Large intestine (tissue), 3 donors: ENCODE measurements around the gene BNIP2. TPM values are rescaled to one million over a fixed set of nuclear protein-coding genes. Genes with fewer than 3 reads are reported as not detected.
A peak's percentile ranks its signal among the peaks of the same experiment; 100 is the strongest.

ENCODE experiments used
- DNase-seq, 2 donors: peaks; one replicate each; pipeline versions ENCODE4 v3.0.0 to v3.0.0-alpha.2; 2013
- H3K27ac ChIP-seq: one replicate; pipeline ENCODE4 v1.5.1; 2013; ENCODE audit warnings: low read length
- H3K27me3 ChIP-seq: 2 replicates; pipeline ENCODE4 v1.6.1; 2013; ENCODE audit warnings: low read length; ENCODE audit not compliant: control insufficient read depth, insufficient read depth
- H3K36me3 ChIP-seq: 2 replicates; pipeline ENCODE4 v1.6.1; 2013; ENCODE audit warnings: low read length; ENCODE audit not compliant: control insufficient read depth, insufficient read depth
- H3K4me1 ChIP-seq: one replicate; pipeline ENCODE4 v1.6.1; 2013; ENCODE audit warnings: low read length; ENCODE audit not compliant: control insufficient read depth, insufficient read depth
- H3K4me3 ChIP-seq: one replicate; pipeline ENCODE4 v1.5.1; 2013; ENCODE audit warnings: low read length
- H3K9me3 ChIP-seq: one replicate; pipeline ENCODE4 v1.6.1; 2013; ENCODE audit warnings: mild to moderate bottlenecking, low read depth, low read length, moderate library complexity; ENCODE audit not compliant: control insufficient read depth
- WGBS: methylation state at CpG from one replicate; pipeline ENCODE4 v1.1.5; 2013; ENCODE audit warnings: low lambda C conversion rate; ENCODE audit not compliant: insufficient coverage; 5-methylcytosine and 5-hydroxymethylcytosine counted together
- polyA plus RNA-seq: library from polyadenylated mRNA; unstranded; fragments of 120-200 nt; gene quantifications from one replicate; pipeline ENCODE4 v1.2.1, GENCODE V29; 2013

The BNIP2 gene
- polyA plus RNA-seq, 1 donor = 59.0 TPM

DNA sequence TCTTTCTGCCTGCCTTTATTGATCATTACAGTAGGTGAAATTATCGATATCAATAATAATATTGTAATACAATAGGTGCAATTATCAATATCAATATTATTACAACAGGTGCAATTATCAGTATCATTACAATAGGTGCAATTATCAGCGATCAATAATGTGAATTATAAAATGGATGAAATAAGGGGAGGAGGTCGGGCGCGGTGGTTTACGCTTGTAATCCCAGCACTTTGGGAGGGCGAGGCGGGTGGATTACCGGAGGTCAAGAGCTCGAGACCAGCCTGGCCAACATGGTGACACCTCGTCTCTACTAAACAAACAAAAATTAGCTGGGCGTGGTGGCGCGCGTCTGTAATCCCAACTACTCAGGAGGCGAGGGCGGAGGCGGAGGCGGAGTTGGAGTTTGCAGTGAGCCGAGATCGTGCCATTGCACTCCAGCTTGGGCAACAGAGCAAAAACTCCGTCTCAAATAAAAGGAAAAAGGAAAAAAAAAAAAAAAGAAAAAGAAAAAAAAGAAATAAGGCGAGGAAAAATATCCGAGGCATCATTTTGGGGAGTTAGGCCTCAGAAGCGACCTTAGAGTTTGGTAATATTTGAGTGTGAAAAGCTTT, 611 bp upstream of the BNIP2 start:
- peak; percentile 81 to 88 for DNase-seq
- Histone ChIP-seq H3K4me3 (peak overlapping the region; percentile 87), H3K27me3 (no peaks in the 10 kb centered on the region), H3K27ac (peak overlapping the region; percentile 99), H3K9me3 (no peaks in the 10 kb centered on the region), H3K36me3 (no peaks in the 10 kb centered on the region), H3K4me1 (peaks cover 11% of the 10 kb centered on the region)
- 6% methylated on average over 13 of the region's 25 CpGs for WGBS

DNA sequence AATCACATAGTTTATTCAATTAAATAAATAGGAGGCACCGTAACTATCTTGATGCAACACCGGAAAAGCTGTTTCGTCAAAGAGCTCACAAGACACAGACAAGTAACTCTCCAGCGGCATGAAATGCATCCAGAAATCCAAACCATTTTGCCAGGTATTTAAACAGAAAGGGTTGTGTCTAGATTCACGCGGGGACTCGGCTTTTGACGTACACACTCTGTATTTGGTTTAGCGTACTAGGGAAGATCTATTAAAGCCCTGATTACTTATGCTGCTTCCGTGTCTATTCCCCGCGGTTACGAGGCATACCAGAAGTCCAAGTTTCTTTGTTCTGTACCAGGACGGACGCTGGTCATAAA, 718 bp downstream of the BNIP2 start:
- H3K4me1 ChIP-seq = peaks cover 8% of the 10 kb centered on the region

DNA sequence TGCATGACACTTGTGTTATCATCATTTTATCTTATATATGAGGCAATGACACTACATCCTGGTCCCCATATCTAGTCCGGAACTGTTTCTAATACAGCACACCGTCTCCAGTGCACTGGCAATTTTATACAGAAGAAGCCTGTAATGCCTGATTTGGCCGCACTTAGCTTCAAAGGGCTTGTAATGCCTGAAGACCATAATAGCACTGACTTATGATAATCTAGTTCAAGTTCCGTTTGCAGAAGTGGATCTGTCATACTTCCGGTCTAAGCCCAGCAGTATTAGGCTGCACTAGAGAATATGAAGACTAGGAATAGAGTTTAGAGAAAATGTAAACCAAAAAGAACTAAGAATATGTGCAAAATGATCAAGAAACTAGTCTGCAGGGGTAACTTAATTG, 1.3 kb downstream of the BNIP2 start:
- peak; percentile 15 to 57 for DNase-seq
- WGBS = no CpG with 5 or more reads among the region's 5 CpGs
- H3K4me1 ChIP-seq = peaks cover 8% of the 10 kb centered on the region
- peak overlapping the region; percentile 99 for H3K27ac ChIP-seq
- no peaks in the 10 kb centered on the region for H3K36me3 ChIP-seq
- no peaks in the 10 kb centered on the region for H3K27me3 ChIP-seq
- H3K4me3 ChIP-seq = peak overlapping the region; percentile 87
- H3K9me3 ChIP-seq = no peaks in the 10 kb centered on the region

More for the DNA sequence above, 718 bp downstream of the BNIP2 start:
- Histone ChIP-seq H3K4me3 (peak overlapping the region; percentile 87), H3K36me3 (no peaks in the 10 kb centered on the region), H3K27ac (peak overlapping the region; percentile 99), H3K27me3 (no peaks in the 10 kb centered on the region), H3K9me3 (no peaks in the 10 kb centered on the region)
- no CpG with 5 or more reads among the region's 15 CpGs for WGBS
- DNase-seq = no peak

DNA sequence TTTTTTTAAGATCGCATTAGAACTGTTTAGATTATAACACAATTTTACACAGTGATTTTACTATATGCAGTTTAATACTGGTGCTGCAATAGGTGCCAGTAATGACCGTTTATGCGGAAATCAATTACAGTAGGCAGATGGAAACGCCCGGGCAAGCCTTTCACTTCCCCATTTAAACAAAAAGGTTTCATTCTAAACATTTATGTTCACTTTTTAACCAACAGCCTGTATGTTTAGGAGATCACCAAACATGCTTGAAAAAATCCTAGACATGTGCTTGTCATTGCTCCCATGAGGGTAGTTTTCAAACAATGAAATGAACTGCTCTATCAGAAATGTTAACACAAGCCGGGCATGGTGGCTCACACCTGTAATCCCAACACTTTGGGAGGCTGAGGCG, 2.7 kb downstream of the BNIP2 start:
- H3K27me3 ChIP-seq = no peaks in the 10 kb centered on the region
- H3K4me3 ChIP-seq = no peak overlapping the region
- peaks cover 5% of the 10 kb centered on the region for H3K36me3 ChIP-seq
- no peaks in the 10 kb centered on the region for H3K9me3 ChIP-seq
- no CpG with 5 or more reads among the region's 7 CpGs for WGBS
- peaks cover 8% of the 10 kb centered on the region for H3K4me1 ChIP-seq
- no peak overlapping the region for H3K27ac ChIP-seq
- no peak for DNase-seq

DNA sequence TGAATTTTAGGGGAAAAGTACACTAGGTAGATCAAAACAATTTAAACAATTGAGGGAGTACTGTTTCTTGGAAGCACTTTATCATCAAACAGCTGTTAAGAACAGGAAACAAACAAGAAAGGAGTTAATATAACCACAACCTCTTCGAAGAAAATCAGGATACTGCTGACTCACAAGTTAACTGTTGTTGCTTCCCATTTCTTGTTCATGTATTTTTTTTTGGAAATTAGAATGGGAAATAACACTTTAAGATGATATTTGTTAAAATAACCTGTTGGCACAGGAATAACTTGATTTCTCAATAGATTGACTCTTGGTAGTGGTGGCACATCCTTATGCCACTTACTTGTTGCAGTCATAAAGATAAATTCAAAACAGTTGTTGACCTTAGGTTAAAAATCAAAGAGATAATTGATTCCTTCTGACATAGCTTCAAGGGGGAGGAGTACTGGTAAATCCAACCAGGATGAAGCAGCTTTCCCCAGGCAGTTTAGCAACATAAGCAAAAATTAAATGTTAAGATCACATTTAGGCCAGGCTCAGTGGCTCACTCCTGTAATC, 3.3 kb downstream of the BNIP2 start:
- Histone ChIP-seq H3K27ac (no peak overlapping the region), H3K4me3 (no peak overlapping the region), H3K4me1 (peaks cover 8% of the 10 kb centered on the region), H3K27me3 (no peaks in the 10 kb centered on the region), H3K36me3 (peaks cover 10% of the 10 kb centered on the region), H3K9me3 (no peaks in the 10 kb centered on the region)
- DNase-seq = no peak
- WGBS = no CpG with 5 or more reads among the region's 1 CpG

DNA sequence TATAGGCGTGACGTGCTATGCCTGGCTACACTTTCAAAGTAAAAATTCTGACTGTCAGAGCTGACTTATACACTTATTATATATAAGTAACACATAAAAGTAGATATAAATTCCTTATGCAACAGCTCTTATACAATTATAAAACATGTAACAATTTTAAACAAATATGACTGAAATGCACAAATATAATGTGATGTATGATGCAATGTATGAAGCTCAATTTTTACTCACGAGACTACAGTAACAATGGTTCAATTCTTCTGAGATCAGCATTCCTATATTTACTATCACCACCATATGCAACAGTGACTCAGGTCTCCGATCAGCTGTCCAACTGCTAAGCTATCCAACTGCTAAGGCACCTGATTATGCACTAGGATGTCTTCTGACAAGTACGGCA, 8.2 kb downstream of the BNIP2 start:
- no peak for DNase-seq
- Histone ChIP-seq H3K4me3 (no peak overlapping the region), H3K4me1 (no peaks in the 10 kb centered on the region), H3K27me3 (no peaks in the 10 kb centered on the region), H3K36me3 (peaks cover 47% of the 10 kb centered on the region), H3K9me3 (no peaks in the 10 kb centered on the region), H3K27ac (no peak overlapping the region)
- no CpG with 5 or more reads among the region's 5 CpGs for WGBS

DNA sequence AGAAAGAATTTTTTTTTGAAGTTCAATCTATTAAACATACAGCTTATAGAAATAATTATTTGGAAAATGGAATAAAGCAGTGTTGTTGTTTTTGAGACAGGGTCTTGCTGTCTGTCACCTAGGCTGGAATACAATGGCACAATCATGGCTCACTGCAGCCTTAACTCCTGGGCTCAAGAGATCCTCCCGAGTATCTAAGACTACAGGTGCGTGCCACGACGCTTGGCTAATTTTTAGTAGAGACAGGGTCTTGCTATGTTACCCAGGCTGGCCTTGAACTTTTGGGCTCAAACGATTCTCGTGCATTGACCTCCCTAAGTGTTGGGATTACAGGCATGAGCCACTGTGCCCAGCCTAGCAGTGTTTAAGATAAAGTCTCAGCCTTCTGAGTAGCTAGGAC, 8.8 kb downstream of the BNIP2 start:
- Histone ChIP-seq H3K4me1 (no peaks in the 10 kb centered on the region), H3K9me3 (no peaks in the 10 kb centered on the region), H3K4me3 (no peak overlapping the region), H3K27ac (no peak overlapping the region), H3K36me3 (peaks cover 52% of the 10 kb centered on the region), H3K27me3 (no peaks in the 10 kb centered on the region)
- no CpG with 5 or more reads among the region's 6 CpGs for WGBS
- no peak for DNase-seq

DNA sequence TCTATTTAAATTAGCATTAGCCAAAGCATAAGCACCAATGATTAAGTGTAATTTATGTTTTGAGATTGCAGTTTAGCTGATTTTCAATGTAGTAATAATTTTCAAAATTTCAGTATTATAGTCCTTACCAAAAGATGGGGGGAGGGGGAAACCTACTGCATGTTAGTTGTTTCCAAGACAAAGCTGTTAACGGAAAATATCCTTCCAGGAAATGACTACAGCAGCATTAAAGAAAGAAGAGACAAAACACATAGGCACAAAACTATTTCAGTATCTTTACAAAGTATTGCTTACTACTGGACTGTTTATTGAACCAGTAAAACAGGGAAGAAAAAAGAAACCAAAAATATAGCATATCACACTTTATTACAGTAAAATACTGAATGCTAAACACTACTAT, 10.5 kb downstream of the BNIP2 start:
- H3K9me3 ChIP-seq = no peaks in the 10 kb centered on the region
- no peaks in the 10 kb centered on the region for H3K4me1 ChIP-seq
- no peak overlapping the region for H3K27ac ChIP-seq
- H3K27me3 ChIP-seq = no peaks in the 10 kb centered on the region
- WGBS = no CpG with 5 or more reads among the region's 1 CpG
- DNase-seq = no peak
- H3K36me3 ChIP-seq = peaks cover 57% of the 10 kb centered on the region
- no peak overlapping the region for H3K4me3 ChIP-seq

DNA sequence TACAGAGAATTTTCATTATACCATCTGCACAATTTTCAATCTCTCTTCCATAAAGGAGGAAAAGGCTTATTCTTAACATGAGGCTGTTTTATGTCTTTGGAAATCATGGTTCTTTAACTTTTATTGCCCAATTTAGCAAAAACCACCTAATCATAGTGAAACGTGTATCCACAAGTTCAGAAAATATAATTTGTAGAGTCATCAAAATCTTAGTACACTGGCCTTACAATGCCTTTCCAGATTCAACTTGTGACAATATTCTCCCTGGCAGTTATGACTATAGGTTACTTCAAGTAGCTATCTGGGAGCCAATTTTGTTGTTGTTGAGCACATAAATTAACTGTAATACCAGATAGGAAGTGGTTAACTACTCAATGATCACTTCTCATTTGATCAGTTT, 10.9 kb downstream of the BNIP2 start:
- peaks cover 61% of the 10 kb centered on the region for H3K36me3 ChIP-seq
- DNase-seq = no peak
- no peaks in the 10 kb centered on the region for H3K4me1 ChIP-seq
- H3K27ac ChIP-seq = no peak overlapping the region
- WGBS = 100% methylated on average over 1 of the region's 1 CpG
- no peak overlapping the region for H3K4me3 ChIP-seq
- H3K9me3 ChIP-seq = no peaks in the 10 kb centered on the region
- H3K27me3 ChIP-seq = no peaks in the 10 kb centered on the region

DNA sequence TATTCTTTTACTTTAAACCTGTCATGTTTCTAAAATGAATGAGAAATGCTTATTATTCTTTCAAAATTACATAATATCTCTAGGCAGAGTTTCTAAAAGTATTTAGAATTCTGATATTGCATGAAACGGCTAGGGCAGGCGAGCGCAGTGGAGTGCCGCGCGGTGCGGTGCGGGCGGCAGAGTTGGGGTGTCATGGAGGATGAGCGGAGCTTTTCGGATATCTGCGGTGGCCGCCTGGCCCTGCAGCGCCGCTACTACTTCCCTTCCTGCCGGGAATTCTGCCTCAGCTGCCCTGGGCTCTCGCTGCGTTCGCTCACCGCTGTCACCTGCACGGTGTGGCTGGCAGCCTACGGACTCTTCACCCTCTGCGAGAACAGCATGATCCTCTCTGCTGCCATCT, 12.6 kb downstream of the BNIP2 start:
- Histone ChIP-seq H3K9me3 (no peaks in the 10 kb centered on the region), H3K27me3 (no peaks in the 10 kb centered on the region), H3K4me1 (no peaks in the 10 kb centered on the region), H3K36me3 (peaks cover 68% of the 10 kb centered on the region), H3K4me3 (no peak overlapping the region), H3K27ac (no peak overlapping the region)
- DNase-seq = no peak
- no CpG with 5 or more reads among the region's 23 CpGs for WGBS

DNA sequence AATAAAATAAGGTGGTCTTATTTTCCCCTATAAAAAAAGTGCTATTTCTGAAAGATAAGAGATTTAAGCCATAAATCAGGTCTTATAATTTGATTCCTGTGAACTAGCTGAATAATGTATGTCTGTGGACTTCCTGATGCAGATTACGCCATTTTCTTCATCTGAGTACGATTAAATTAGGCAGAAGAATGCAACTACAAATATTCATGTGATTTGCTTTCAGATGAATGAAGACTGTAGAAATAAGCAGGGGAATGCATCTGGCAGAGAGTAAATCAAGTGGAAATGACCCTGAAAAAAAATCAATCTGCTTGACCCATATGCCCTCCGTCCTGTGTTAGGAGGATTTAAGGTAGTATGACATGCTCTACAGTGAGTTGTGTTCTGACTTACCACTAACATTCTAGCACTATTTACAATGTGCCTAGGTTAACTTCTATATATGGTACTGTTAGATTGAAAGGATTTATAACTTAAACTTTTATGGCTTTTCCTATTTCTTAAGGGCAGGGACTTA, 14.7 kb downstream of the BNIP2 start:
- Histone ChIP-seq H3K27me3 (no peaks in the 10 kb centered on the region), H3K9me3 (no peaks in the 10 kb centered on the region), H3K36me3 (peaks cover 65% of the 10 kb centered on the region), H3K4me3 (no peak overlapping the region), H3K4me1 (no peaks in the 10 kb centered on the region), H3K27ac (no peak overlapping the region)
- no CpG with 5 or more reads among the region's 3 CpGs for WGBS
- DNase-seq = no peak
